Neural crest cell (in vitro differentiated cells): Measurements from ENCODE around the gene ZBTB7B. TPM values are rescaled to one million over a fixed set of nuclear protein-coding genes. Genes with fewer than 3 reads are reported as not detected.
"Not testable (repeated sequence)": the region's sequence is repeated elsewhere in the genome, so short reads cannot be mapped to it uniquely, and the experiment has no call there.

ENCODE experiments used
- DNase-seq: peaks from one replicate; pipeline ENCODE4 v3.0.0; 2021; ENCODE audit warnings: low read depth, mixed read lengths, low spot score
- H3K27ac Mint-ChIP-seq: one replicate; pipeline ENCODE4 v1.8.0; 2021; ENCODE audit warnings: mild to moderate bottlenecking, mixed read lengths; ENCODE audit not compliant: unreplicated experiment
- H3K27me3 Mint-ChIP-seq: 2 replicates; pipeline ENCODE4 v1.8.0; 2021; ENCODE audit warnings: low read depth, mild to moderate bottlenecking, mixed read lengths
- H3K36me3 Mint-ChIP-seq: 2 replicates; pipeline ENCODE4 v1.8.0; 2021; ENCODE audit warnings: low read depth, mild to moderate bottlenecking, mixed read lengths
- H3K4me1 Mint-ChIP-seq: 2 replicates; pipeline ENCODE4 v1.8.0; 2021; ENCODE audit warnings: mixed read lengths
- H3K4me3 Mint-ChIP-seq: one replicate; pipeline ENCODE4 v1.8.0; 2021; ENCODE audit warnings: mild to moderate bottlenecking, mixed read lengths
- H3K9me3 Mint-ChIP-seq: 2 replicates; pipeline ENCODE4 v1.8.0; 2021; ENCODE audit warnings: mixed read lengths
- total RNA-seq: library from RNA; stranded (reverse); gene quantifications from 2 replicates; pipeline ENCODE4 v1.2.1, GENCODE V29; 2021
- TF ChIP-seq, protein P1 (sequence below): fragments of 200-600 bp; sonication (generic); conservative IDR thresholded peaks from 2 replicates; pipeline ENCODE4 v1.5.0; 2021; ENCODE audit warnings: antibody characterized with exemption, mild to moderate bottlenecking

ZBTB7B gene
- total RNA-seq, 1 donor from 2014 or later = 6.9 TPM

DNA sequence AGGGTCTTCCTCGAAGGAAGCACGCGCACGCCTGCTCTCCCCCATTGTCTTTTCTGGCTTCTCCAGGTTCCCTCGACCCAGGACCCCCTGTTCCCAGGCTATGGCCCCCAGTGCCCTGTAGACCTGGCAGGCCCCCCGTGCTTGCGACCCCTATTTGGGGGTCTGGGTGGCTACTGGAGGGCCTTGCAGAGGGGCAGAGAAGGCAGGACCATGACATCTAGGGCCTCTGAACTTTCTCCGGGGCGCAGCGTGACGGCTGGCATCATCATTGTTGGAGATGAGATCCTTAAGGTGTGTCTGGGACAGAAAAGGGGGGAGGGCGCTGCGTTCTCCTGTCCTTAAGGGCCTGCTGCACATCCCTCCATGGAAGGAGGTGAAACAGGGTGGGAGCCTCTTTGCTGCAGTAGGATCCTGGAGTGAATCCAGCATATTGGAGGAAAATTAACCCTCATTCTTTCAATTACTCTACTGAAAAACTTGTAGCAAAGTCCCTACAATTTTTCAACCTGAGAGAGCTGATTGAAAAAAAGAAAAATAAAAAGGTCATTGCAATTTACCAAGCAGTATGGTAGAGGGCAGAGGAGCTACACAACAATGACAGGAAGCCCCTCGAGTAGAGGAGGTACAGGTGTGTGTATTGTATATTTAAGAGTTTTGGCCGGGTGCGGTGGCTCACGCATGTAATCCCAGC lies 18.7 kb upstream of the ZBTB7B start:
- Mint-ChIP-seq H3K9me3 (no peaks in the 10 kb centered on the region), H3K36me3 (peaks cover 8% of the 10 kb centered on the region), H3K27ac (no peak overlapping the region), H3K4me1 (peaks cover 11% of the 10 kb centered on the region), H3K4me3 (no peak overlapping the region), H3K27me3 (no peaks in the 10 kb centered on the region)
- no peak for DNase-seq
- TF ChIP-seq, protein P1, sequence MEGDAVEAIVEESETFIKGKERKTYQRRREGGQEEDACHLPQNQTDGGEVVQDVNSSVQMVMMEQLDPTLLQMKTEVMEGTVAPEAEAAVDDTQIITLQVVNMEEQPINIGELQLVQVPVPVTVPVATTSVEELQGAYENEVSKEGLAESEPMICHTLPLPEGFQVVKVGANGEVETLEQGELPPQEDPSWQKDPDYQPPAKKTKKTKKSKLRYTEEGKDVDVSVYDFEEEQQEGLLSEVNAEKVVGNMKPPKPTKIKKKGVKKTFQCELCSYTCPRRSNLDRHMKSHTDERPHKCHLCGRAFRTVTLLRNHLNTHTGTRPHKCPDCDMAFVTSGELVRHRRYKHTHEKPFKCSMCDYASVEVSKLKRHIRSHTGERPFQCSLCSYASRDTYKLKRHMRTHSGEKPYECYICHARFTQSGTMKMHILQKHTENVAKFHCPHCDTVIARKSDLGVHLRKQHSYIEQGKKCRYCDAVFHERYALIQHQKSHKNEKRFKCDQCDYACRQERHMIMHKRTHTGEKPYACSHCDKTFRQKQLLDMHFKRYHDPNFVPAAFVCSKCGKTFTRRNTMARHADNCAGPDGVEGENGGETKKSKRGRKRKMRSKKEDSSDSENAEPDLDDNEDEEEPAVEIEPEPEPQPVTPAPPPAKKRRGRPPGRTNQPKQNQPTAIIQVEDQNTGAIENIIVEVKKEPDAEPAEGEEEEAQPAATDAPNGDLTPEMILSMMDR = no peak

DNA sequence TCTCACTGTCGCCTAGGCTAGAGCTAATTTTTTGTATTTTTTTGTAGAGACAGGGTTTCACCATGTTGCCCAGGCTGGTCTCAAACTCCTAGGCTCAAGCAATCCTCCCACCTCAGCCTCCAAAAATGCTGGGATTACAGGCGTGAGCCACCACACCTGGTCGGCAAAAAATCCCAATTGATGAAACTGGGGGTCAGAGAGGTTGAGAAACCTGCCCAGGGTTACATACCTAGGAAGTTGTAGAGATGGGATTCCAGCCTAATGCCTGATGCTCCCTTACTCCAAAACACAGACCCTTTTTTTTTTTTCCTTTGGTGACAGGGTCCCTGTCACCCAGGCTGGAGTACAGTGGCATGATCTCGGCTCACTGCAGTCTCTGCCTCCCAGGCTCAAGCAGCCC lies 15.9 kb upstream of the ZBTB7B start:
- not testable (repeated sequence) for H3K36me3 Mint-ChIP-seq, H3K27ac Mint-ChIP-seq, H3K27me3 Mint-ChIP-seq, H3K9me3 Mint-ChIP-seq, DNase-seq
- H3K4me3 Mint-ChIP-seq = peak overlapping the region; percentile 38
- peaks cover 14% of the 10 kb centered on the region for H3K4me1 Mint-ChIP-seq

DNA sequence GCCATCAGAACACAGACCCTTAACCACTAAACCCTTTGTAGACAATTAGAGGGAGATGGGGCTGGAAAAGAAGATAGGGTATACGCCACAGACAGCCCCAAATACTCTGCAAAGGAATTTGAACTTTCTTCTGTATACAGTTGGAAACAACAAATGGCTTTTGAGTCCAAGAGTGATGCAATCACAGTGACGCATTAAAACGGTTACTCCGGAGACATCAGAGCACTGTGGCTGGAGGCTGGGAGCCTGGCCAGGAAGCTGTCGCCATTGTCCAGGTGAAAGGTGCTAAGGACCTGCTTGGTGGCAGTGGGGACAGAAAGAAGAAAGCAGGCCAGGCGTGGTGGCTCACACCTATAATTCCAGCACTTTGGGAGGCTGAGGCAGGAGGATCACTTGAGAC lies 15.3 kb upstream of the ZBTB7B start:
- TF ChIP-seq, protein P1 = no peak
- H3K27me3 Mint-ChIP-seq = no peaks in the 10 kb centered on the region
- peaks cover 14% of the 10 kb centered on the region for H3K4me1 Mint-ChIP-seq
- H3K9me3 Mint-ChIP-seq = no peaks in the 10 kb centered on the region
- H3K27ac Mint-ChIP-seq = no peak overlapping the region
- DNase-seq = no peak
- H3K36me3 Mint-ChIP-seq = peaks cover 9% of the 10 kb centered on the region
- H3K4me3 Mint-ChIP-seq = peak overlapping the region; percentile 38

DNA sequence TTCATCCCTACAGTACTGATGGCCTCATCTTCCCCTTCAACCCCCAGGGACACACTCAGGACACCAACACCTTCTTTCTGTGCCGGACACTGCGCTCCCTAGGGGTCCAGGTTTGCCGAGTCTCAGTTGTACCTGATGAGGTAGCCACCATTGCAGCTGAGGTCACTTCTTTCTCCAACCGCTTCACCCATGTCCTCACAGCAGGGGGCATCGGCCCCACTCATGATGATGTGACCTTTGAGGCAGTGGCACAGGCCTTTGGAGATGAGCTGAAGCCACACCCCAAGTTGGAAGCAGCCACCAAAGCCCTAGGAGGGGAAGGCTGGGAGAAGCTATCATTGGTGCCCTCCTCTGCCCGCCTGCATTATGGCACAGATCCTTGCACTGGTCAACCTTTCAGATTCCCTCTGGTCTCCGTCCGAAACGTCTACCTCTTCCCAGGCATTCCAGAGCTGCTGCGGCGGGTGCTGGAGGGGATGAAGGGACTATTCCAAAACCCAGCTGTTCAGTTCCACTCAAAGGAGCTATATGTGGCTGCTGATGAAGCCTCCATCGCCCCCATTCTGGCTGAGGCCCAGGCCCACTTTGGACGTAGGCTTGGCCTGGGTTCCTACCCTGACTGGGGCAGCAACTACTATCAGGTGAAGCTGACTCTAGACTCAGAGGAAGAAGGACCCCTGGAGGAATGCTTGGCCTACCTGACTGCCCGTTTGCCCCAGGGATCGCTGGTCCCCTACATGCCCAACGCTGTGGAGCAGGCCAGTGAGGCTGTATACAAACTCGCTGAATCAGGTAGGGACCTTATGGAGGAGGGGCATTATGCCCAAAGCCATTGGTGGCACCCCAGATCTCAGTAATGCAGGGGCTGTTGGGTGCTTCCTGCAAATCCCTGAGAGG lies 14.3 kb upstream of the ZBTB7B start:
- Mint-ChIP-seq H3K27ac (no peak overlapping the region), H3K36me3 (peaks cover 7% of the 10 kb centered on the region)

DNA sequence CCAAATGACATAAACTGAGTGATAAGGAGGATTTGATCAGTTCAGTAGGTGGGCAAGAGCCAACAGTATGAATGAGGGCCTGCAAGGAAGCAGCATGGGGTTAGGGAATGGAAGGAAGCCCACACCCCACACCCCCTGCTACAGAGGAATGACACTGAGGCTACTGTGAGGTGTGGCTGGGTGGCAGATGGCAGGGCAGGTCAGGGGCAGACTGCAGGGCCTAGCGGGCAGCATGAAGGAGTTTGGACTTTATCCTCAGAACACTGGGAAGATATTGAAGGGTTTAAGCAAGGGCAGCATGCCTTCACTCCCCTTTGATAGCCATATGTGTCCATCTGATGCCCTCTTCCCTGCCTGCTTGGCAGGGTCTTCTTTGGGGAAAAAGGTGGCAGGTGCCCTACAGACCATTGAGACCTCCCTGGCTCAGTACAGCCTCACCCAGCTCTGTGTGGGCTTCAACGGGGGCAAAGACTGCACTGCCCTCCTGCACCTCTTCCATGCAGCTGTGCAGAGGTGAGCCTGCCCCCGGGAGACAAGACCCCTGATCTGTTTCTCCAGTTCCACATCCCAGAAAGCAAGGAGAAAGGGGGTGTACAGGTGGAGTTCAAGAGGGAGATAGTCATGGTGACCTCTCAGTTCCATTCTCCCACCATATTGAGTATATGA lies 13.3 kb upstream of the ZBTB7B start:
- Mint-ChIP-seq H3K9me3 (no peaks in the 10 kb centered on the region), H3K27me3 (no peaks in the 10 kb centered on the region), H3K27ac (no peak overlapping the region), H3K4me3 (peak overlapping the region; percentile 64), H3K4me1 (peaks cover 13% of the 10 kb centered on the region), H3K36me3 (peaks cover 7% of the 10 kb centered on the region)
- DNase-seq = no peak
- TF ChIP-seq, protein P1 = no peak

More for the DNA sequence above, 14.3 kb upstream of the ZBTB7B start:
- no peak for DNase-seq
- TF ChIP-seq, protein P1 = no peak
- Mint-ChIP-seq H3K9me3 (no peaks in the 10 kb centered on the region), H3K4me3 (peak overlapping the region; percentile 64), H3K4me1 (peaks cover 18% of the 10 kb centered on the region), H3K27me3 (no peaks in the 10 kb centered on the region)
